Measurements from ENCODE around the gene IGFL1.

DNA sequence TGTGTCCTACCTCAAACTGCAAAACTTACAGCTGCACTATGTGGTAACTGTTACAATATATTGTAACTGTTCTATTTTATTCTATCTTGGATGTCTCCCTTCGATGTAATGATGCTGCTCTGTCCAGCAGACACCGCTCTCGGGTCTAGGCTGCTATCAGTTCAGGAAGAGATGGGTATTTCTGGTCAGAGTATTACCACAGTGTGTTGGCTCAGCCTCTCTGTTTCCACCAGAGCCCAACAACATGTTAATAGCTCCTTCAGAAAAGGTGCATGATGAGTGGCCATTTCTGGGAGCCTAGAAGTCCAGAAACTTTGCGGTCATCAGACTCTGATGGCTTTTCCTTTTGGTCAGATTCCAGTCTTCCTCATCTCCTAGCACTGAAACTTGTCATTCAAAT is 35.9 kb upstream of the IGFL1 start:
- no peak for TF ChIP-seq POLR2A (IDR thresholded peaks at IDR 0.05; ENCODE audit: low read depth, low read length)
- no peak for TF ChIP-seq POU2F2 (IDR thresholded peaks at IDR 0.05; ENCODE audit: low read depth, low read length)
- no peak for TF ChIP-seq POLR2AphosphoS5 (IDR thresholded peaks at IDR 0.05; ENCODE audit: low read depth, low read length)
- TF ChIP-seq TAF1 (IDR thresholded peaks at IDR 0.05; ENCODE audit: low read depth, low read length) = no peak
